GM18505 (cell line): Measurements from ENCODE around the gene SOX1.

Source experiments
- ATAC-seq: cut with Tn5 transposase; IDR thresholded peaks from one replicate; pipeline ENCODE4 v1.9.1; 2021; ENCODE audit not compliant: unreplicated experiment
- POLR2A ChIP-seq: IDR thresholded peaks from 4 replicates; pipeline ENCODE4 v1.6.1; 2011; ENCODE audit warnings: borderline replicate concordance; ENCODE audit not compliant: insufficient read depth, insufficient read length; ENCODE audit errors: extremely low read depth

Gene SOX1

DNA sequence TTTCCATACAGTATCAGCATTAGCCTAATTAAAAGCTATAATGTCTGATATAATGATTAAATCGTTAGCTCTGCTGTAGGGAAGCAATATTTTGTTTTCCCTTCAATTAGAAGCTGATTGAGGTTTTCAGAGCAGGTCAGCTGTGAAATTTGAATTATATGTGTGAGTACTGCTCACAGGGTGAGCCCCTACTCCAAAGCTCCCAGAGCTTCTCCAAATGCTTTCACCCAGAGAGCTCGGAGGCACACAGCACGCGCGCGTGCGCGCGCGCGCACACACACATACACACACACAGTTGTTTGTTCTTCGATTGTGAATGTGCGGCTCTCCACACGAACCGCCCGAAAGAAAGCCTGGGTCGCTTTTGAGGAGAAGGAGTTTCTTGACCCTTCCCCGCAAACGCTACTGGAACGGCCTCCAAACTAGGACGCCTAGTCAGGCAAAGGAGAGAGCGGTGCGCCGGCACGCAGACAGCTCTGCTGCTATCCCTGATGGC is 4.8 kb upstream of the SOX1 start:
- no peak for ATAC-seq
- TF ChIP-seq POLR2A: no peak

DNA sequence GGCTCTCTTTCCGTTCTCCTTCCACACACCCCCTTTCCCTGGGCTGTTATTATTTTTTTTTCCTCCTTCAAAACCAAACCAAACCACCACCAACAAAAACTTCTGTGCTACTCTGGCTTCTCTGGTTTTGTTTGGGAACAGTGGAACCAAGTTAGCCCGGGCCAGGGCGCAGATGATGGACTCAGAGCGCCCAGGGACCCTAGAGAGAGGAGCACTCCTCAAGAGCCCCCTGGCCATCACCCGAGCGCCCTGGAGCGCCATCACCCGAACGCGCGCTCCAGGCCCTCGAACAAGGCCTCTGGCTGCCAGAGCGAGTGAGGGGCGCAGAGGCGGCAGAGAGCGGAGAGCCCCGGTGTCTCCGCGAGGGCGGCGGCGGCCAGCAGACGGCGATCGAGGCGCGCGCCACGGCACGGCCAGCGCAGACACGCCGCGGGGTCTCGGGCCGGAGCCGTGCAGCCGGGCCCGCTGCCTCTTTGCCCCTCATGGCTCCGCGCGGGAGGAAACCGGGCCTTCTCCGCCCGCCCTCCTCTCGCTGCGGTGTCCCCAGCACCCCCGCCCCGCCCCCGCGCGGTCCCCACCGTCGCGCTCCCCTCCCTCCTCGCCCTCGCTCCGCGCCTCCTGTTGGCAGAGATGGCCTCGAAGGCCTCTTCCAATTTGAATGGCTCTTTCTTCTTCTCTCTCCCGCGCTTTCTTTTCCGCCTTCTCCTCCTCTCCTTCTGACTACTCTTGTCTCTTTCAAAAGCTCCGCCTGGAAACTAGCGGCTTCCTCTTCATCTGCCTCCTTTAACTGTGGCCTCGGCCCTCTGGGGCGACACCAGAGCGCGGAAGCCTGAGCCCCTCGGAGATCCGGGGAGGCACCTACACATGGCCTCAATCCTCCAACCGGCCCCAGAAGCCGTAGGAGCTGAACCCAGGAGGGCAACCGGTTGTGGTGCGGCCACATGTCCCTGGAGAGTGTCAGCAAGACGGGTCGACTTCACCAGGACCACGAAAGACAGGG is 4.1 kb upstream of the SOX1 start:
- ATAC-seq: no peak
- no peak for TF ChIP-seq POLR2A

DNA sequence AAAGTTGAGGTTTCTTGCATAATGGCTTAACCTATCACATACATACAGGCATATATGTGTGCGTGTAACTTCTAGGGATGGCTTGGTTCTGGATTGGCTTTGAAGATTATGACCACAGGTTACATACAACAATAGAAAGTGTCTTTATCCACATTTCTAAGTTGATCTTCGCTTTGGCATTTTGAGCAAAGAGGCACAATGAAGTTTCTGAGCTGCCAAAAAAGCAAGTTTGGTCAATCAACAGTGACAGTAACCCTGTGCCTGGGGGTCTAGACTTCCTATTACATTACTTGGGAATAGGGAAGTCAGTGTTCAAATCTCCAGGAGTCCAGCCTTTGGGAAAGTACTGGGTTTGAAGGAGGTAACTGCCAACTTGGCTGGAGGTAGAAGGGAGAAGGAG is 3.1 kb upstream of the SOX1 start:
- no peak for TF ChIP-seq POLR2A

DNA sequence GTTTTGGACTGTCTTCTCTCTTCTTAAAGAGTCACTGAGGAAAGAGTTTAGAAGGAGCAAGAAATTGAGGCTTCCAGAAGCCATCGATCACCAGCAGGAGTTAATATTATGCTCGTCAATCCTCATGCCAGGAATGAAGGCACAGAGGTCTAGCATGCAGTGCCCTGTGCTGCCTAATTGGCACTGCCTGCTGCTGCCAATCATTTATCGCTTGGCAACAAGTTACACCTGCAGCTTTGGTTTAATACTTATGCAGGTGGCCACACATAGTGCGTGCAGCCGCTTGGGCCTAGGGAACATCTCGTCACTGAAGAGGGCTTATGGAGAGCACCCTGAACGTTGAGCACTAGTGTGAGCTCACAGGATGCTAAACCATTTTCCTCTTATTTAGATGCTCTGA is 2.7 kb upstream of the SOX1 start:
- ATAC-seq: no peak
- no peak for TF ChIP-seq POLR2A

More for the DNA sequence above, 3.1 kb upstream of the SOX1 start:
- ATAC-seq: no peak

DNA sequence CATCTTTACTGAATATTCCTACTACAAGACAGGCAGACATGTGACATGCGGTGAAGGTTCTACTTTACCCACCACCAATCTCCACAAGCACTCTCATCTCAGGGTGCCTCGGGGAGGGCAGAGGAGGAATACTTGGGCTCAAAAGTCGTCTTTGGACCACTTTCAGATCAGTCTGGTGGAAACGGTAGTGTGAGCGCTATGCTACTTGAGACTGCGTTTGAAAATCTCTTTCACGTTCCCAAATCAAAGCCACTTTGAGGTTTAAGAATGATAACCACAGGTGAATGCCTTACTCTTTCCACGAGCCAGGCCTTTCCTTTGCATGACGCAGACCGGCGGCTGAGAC is 1.5 kb upstream of the SOX1 start:
- no peak for ATAC-seq
- no peak for TF ChIP-seq POLR2A

DNA sequence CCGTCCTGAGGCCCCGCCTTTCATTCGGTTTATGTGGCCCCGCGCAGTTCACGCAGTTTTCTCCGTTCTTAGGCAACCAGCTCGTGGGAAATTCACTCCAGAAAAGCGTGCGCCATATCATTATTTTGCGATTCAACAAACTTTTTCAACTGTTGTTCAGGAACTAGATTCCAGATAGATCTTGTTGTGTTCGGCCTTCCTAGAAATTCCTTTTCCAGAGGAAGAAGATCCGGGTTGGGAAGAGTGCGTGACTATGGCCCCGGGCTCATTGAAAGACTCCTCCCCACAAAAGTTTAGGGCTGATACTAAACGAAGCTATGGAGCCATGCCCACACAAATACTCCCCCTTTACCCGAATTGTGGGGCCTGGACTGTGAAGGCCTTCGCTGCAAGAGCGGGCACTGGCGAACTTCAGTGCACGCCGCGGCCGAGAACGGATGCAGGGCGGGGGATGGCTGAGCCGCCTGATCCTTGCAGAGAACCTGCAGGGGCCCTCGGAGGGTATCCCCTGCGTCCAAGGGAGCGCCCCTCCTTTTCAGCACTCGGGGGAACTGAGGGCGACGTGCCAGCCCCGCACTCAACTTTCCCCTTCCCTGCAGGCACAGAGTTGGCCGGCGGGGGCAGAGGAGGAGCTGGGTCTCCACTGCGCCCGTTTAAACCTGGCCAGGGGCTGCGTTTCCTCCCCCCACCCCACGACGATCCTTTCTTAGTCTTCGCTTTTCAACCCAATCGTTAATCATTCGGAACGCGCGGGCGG is 904 bp upstream of the SOX1 start:
- TF ChIP-seq POLR2A: no peak
- ATAC-seq: no peak

DNA sequence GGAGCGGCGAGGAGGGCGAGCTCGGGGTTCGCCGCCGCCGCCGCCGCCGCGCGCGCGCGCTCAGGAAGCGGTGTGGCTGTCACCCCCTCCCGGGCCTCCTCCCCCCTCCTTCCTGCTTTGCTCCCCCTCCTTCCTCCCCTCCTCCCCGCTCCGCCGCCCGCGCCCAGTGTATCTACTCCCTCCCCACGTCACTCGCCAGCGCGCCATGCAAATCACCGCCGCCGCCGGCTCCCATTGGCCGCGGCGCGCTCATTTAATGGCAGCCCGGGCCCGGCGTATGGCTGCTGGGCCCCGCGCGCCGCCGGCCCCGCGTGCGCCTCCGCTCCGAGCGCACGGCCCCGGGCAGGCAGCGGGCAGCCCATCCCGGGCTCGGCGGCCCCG is 335 bp upstream of the SOX1 start:
- TF ChIP-seq POLR2A: no peak
- no peak for ATAC-seq

DNA sequence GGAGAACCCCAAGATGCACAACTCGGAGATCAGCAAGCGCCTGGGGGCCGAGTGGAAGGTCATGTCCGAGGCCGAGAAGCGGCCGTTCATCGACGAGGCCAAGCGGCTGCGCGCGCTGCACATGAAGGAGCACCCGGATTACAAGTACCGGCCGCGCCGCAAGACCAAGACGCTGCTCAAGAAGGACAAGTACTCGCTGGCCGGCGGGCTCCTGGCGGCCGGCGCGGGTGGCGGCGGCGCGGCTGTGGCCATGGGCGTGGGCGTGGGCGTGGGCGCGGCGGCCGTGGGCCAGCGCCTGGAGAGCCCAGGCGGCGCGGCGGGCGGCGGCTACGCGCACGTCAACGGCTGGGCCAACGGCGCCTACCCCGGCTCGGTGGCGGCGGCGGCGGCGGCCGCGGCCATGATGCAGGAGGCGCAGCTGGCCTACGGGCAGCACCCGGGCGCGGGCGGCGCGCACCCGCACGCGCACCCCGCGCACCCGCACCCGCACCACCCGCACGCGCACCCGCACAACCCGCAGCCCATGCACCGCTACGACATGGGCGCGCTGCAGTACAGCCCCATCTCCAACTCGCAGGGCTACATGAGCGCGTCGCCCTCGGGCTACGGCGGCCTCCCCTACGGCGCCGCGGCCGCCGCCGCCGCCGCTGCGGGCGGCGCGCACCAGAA is 1.1 kb downstream of the SOX1 start:
- no peak for ATAC-seq
- TF ChIP-seq POLR2A: no peak

DNA sequence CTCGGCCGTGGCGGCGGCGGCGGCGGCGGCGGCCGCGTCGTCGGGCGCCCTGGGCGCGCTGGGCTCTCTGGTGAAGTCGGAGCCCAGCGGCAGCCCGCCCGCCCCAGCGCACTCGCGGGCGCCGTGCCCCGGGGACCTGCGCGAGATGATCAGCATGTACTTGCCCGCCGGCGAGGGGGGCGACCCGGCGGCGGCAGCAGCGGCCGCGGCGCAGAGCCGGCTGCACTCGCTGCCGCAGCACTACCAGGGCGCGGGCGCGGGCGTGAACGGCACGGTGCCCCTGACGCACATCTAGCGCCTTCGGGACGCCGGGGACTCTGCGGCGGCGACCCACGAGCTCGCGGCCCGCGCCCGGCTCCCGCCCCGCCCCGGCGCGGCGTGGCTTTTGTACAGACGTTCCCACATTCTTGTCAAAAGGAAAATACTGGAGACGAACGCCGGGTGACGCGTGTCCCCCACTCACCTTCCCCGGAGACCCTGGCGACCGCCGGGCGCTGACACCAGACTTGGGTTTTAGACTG is 1.7 kb downstream of the SOX1 start:
- ATAC-seq: no peak
- no peak for TF ChIP-seq POLR2A

DNA sequence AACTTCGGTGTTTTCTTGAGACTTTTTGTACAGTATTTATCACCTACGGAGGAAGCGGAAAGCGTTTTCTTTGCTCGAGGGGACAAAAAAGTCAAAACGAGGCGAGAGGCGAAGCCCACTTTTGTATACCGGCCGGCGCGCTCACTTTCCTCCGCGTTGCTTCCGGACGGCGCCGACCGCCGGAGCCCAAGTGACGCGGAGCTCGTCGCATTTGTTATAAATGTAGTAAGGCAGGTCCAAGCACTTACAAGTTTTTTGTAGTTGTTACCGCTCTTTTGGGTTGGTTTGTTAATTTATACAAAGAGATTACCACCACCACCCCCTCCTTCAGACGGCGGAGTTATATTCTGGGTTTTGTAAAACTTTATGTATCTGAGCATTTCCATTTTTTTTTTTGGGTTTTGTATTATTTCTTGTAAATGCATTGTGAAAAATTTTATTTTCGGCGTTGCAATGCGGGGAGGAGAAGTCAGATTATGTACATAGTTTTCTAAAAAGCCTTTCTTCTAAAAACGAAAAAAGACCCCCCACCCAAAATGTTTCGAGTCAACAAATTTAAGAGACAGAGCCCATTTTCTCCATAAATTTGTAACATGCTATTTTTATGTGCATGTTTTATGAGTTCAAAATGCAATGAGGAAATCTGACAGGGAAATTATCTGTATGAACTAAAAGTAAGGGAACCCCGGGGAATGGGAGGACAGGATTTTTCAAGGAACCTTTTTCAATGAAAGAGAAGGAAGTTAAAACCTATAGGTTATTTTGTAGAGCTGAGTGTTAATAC is 2.3 kb downstream of the SOX1 start:
- no peak for TF ChIP-seq POLR2A
- no peak for ATAC-seq

DNA sequence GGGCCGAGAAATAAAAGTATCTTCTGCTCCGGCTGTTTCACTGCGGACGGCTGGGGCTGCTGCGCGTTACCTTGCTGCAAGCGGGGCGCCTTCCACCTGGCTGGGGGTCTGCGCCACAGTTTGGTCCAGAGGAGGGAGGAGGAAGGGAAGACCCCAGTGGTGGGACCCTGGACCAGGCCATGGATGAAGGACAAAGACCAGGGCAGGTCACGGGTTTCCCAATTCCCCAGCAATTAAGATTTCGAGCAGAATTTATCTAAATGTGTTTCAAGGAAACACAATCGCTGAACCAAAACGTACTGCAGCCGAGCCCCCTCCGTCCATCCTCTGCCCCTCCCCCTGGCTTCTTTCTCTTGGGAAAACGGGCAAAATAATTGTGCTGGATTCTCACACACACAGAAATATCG is 2.9 kb downstream of the SOX1 start:
- ATAC-seq: no peak
- TF ChIP-seq POLR2A: no peak

DNA sequence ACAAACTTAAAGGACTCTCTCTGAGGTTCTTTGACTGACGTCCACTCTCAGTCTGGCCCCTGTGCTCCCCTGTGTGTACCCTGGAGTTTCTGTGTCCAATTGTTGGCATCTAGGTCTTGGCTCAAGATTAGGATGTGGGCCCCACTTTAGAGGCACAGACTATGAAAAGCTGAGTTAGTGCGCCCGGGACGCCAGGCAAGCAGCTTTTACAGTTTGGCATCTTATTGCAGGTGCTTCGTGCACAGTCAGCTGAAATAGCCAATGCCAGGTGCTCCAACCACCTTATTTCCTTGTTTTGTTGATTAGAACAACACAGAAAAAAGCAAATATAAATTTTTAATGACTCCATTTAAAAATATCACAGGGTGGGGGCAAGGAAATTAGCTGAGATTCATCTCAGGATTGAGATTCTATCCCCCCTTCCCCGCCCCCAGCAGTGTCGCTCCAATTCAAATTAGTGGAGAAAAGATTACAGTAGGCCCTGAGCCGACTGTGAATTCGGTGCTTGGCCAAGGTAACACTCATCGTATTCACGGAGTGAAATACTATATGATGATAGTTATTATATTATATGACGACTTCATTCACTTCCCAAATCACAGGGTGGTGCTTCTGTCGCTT is 4.3 kb downstream of the SOX1 start:
- no peak for TF ChIP-seq POLR2A
- no peak for ATAC-seq
